ELR (cell line): ENCODE results near the gene UPF3A.
A peak's percentile ranks its signal among the peaks of the same experiment; 100 is the strongest.
"Not testable (repeated sequence)": the region's sequence is repeated elsewhere in the genome, so short reads cannot be mapped to it uniquely, and the experiment has no call there.

Experiments
- DNase-seq: peaks from one replicate; pipeline ENCODE4 v3.0.0-alpha.2; 2015; ENCODE audit warnings: low read depth

The UPF3A gene

GRCh38 chr13:114334305-114335053 is 53.1 kb downstream of the UPF3A start:
- DNase-seq = no peak

- not testable (repeated sequence) for DNase-seq
Measured at GRCh38 chr13:114336457-114336856, 55.1 kb downstream of the UPF3A start.

- DNase-seq = no peak
Measured at GRCh38 chr13:114338959-114339358, 57.6 kb downstream of the UPF3A start.

GRCh38 chr13:114339857-114340534 is 58.6 kb downstream of the UPF3A start:
- DNase-seq = peak; percentile 68

- DNase-seq = no peak
Measured at GRCh38 chr13:114341003-114341777, 59.8 kb downstream of the UPF3A start.

- not testable (repeated sequence) for DNase-seq
Measured at GRCh38 chr13:114347256-114347655, 65.9 kb downstream of the UPF3A start.

GRCh38 chr13:114352763-114353162 is 71.4 kb downstream of the UPF3A start:
- peak; percentile 35 for DNase-seq

- not testable (repeated sequence) for DNase-seq
Measured at GRCh38 chr13:114353382-114353781, 72.0 kb downstream of the UPF3A start.
